T1000 (cell line): ENCODE results near the gene ARHGEF9.
"Not testable (repeated sequence)": the region's sequence is repeated elsewhere in the genome, so short reads cannot be mapped to it uniquely, and the experiment has no call there.

Experiments used
- DNase-seq: peaks from one replicate; lab custom pipeline; 2025; ENCODE audit warnings: mixed read lengths; lab: John Stamatoyannopoulos, UW

The ARHGEF9 gene

DNA sequence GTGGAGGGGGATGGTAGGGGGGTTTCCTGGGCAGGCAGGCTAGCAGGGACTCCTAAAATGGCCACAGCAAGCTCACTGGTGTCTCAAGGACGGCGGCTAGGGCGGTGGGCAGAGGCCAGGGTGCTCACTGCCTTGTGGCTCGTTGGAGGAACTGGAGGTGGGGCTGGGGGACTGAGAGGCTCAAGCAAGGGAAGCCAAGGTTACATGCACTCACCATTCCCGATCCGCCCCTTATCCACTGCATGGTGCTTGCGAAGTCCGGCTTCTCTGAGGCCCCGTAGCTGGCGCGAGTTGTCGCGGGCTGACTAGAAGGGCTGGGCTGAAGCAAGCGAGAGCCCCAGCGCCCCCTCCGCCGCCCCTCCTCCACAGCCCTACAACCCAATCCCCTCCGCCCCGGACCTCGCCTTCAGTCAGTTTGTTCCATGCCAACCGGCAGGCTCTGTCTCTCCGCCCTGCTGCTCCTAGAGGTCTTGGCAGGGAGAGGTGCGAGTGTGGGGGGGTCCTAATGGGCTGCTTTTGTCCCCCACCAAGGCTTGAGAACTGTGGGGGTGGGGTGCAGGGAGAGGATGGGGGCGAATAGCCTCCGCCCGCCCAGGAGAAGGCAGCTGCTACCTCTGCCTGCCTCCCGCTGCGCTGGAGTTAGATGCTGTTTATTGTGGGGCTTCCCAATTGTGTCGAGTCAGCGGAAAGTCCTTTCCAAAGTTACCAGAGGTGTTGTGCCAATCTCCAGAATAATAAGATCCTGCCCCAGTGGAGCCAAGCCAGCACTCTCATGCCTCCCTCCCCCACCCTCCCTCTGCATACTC, at the start of gene ARHGEF9:
Gene ARHGEF9 (minus strand): TSS at position 313 of the 806 bp plus-strand sequence. CDS start 69 bp downstream, at position 244.
- DNase-seq: no peak

DNA sequence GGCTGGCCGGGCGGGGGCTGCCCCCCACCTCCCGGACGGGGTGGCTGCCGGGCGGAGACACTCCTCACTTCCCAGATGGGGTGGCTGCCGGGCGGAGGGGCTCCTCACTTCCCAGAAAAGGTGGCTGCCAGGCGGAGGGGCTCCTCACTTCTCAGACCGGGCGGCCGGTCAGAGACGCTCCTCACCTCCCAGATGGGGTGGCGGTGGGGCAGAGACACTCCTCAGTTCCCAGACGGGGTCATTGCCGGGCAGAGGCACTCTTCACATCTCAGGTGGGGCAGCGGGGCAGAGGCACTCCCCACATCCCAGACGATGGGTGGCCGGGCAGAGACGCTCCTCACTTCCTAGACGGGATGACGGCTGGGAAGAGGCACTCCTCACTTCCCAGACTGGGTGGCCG, 40.4 kb upstream of the ARHGEF9 start:
- DNase-seq: not testable (repeated sequence)

DNA sequence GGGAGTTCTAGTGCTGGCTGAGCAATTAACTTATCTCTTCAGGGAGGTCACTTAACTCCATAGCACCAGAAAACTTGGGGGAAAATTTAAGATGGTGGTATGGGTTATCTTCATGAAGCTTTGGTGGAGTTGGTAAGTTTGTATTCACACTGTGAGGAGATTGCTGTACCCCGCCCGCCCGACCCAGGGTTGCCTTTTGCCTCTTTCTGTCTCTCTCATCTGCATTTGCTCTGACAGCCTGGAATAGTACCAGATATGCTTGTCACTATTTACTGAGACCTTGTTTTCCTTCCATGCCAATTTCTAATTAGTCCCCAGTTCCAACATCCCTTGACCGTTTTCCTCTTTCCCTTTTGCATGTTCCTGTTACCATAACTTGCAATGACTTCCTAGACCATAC, 33.1 kb upstream of the ARHGEF9 start:
- DNase-seq: no peak

DNA sequence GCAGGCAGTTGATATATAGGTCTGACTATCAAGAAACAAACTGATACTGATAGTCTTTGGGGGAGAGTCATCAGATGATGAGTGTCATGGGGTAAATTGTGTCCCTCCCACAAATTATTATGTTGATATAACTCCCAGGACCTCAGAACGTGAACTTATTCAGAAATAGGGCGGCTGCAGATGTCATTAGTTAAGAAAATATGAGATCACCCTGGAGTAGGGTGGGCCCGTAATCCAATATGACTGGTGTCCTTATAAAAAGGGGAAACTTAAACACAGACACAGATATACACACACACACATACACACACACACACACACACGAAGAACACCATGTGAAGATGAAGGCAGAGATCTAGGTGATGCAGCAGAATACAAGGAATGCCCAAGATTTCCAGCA, 32.7 kb upstream of the ARHGEF9 start:
- DNase-seq: no peak

DNA sequence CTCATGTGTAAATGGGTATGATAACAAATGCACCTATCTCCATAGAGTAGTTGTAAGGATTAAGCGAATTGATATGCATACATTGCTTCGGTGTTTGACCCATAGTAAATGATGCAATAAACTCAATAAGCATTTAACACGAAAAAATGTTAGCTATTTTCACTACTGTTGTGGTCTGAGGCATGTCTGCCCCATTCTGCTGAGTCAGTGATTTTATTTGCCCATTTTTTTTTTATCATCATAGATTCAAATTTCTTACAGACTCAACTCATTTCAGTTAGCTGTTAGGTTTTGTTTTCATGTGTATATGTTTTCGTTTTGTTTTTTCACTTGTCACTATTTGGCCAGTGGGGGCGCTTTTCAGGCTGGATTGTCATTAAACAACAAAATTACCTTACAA, 27.8 kb upstream of the ARHGEF9 start:
- DNase-seq: no peak

DNA sequence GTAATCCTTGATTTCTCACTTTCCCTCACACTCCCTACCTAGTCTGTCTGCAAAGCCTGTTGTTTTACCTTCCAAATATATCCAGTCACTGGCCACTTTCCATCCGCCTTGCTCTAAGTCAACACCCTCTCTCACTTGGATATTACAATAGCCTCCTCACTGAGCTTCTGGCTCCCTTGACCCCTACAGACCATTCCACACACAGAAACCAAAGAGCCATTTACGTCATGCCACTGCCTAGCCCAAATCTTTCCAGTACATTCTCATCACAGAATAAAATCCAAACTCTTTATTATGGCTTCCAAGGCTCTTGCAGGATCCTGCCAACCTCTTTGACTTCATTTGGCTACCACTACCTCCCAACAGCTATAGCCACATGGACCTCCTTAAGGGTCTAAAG, 25.7 kb upstream of the ARHGEF9 start:
- no peak for DNase-seq

DNA sequence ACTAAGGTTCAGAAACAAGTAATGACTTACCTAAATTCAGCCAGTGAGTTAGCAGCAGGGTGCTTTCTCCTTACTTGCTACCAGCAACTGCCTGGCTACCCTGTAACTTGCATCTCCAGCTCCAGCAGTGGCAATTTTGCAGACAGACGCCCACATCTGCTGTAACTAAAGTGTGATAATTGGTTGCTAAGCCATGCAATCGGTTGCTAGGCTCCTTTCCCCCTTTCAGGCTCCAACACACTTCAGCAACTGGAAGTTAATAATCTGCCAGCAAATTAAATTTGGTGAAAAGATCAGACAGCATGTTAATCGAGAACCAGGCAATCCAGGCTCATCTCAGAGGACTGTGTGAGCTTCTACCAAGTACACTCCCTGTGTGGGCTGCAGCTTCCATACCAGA, 24.2 kb upstream of the ARHGEF9 start:
- no peak for DNase-seq

DNA sequence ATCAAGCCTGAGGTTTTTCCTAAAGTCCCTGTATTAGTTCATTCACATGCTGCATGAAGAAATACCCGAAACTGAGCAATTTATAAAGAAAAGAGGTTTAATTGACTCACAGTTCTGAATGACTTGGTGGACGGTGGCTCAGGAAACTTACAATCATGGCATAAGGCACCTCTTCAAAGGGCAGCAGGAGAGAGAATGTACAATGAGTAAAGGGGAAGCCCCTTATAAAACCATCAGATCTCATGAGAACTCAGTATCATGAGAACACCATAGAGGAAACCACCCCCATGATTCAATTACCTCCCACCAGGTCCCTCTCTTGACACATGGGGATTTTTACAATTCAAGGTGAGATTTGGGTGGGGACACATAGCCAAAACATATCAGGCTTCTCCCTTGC, 10.4 kb upstream of the ARHGEF9 start:
- DNase-seq: not testable (repeated sequence)

DNA sequence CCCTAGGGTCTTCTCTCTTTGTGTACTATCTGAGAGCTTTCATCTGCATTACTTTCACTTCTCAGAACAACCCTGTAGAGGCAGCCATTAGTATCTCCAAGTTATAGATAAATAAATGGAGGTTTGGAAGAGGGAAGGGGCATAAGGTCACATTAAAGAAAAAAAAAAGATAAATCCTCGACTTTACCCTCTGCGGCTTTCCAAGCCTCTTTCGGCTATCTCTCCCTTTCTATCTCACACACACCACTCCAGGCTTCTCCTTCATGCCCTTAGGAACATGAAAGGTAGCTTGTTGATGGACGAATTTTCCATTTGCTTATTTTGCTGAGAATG, 660 bp upstream of the ARHGEF9 start:
- DNase-seq: no peak

DNA sequence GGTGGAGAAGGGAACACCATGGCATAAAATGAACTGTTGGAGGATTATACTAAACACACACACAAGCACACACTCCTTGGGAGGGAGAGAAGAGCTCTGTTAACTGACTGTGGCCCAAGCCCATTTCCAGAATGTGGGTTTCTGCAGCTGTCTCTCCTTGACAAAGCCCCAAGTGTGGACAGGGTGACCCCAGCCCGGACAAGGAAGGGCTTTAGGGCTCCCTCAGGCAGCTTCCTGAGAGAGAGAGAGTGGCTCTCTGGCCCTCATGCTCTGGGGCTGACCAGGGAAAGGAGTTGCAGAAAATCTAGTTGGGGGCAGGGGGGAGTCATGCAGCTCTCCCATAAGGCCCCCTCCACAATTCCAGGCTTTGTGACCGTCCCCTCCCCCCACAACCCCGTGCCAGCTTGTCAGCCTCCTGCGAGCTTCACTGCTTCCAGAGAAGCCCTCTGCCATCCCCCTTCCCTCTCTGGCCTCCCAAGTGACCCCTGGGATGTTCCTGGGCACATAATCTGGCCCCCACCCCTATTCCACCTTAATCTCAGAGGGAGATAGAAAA, 590 bp downstream of the ARHGEF9 start:
- DNase-seq: no peak

DNA sequence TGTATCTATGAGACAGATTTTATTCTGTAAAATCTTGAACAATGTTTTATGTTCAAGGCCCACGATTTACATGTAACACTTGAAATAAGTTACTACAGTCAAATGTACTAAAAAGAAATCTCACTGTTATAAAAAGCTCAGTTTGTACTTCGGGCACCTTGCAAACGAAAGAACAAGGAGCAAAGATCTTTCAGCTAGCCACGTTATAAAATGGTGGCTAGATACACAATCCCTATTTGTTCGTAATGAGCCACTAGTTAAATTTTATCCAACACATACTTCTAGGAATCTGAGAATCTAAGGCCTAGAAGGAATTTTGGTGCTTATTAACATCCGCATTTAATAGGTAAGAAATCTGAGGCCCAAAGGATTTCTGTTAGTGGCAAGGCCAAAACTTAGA, 2.5 kb downstream of the ARHGEF9 start:
- no peak for DNase-seq

DNA sequence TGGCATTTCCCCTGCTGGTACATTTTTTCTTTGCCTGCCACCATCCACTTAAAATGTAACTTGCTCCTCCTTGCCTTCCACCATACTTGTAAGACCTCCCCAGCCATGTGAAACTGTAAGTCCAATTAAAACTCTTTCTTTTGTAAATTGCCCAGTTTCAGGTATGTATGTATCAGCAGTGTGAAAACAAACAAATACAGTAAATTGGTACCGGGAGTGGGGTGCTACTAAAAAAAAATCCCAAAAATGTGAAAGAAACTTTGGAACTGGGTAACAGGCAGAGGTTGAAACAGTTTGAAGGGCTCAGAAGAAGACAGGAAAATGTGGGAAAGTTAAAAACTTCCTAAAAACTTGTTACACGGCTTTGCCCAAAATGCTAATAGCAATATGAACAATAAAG, 16.3 kb downstream of the ARHGEF9 start:
- DNase-seq: no peak

DNA sequence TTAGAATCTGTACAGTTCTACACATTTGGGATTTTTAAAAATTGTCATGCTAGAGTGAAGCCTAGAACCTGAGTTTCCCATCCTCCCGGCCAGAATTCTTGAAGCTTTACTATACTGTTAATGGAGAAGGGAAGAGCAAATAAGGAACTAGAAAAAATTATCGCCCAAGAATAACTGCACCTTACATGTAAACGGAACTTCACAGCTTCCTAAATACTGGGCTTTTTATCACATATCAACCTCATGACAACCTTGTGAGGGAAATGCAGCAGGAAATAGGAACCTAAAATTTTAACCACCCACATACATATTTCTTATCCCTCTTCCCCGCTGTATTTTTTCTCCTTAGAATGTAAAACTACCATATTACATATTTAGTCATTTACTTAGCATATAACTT, 19.3 kb downstream of the ARHGEF9 start:
- DNase-seq: no peak

DNA sequence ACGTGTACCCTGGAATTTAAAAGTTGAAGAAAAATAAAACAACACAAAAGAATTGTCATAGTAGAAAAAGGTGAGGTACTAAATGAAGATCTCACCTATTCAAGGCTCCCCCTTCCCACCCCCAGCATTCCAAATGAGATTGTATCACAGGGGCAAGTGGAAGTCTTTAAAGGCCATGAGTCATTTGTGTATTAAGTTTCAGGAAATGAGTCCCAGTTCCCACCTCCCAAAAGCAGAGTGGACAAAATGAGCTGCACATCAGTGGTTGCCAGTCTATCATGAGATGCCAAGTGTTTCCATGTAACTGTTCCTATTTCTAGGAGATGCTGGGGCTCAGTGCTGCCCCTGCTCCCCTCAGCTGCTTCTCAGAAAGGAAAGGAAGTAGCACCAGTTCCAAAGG, 20.1 kb downstream of the ARHGEF9 start:
- DNase-seq: no peak

DNA sequence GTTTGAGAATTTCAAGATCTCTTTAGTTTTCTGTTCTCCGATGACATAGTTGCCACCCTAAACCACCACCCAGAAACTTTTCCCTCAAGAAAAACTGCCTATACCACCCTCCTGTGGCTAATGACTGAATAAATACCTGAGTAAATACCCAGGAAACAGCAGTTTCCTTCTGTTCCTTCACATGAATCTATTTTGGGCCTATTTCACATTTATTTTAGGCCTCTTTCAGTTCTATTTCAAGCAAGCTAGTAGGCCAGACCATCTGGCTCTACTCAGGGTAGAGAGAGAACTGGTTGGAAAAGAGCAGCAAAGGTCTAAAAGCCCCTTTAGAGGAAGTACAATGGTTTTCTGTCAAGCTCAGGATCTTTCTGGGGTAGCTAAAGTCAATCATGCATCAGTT, 23.4 kb downstream of the ARHGEF9 start:
- DNase-seq: no peak

DNA sequence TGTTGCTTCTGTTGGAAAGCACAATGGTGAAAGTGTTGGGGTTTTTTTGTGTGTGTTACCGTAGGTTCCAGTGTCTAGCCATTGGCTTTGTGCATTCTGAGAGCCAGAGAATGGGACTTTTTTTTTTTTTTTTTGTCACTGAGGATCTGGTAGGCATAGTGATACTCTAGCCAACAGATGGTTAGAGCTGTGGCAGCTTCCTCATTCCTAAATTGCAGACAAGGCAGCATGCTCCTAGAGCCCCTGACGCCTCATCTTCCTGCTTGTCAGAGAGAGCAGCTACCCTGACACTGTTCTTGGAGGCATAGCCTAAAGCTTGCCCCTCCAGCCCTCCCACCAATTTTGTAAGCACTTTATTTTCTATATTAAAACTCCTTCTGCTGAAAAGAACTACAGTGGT, 27.0 kb downstream of the ARHGEF9 start:
- DNase-seq: no peak

DNA sequence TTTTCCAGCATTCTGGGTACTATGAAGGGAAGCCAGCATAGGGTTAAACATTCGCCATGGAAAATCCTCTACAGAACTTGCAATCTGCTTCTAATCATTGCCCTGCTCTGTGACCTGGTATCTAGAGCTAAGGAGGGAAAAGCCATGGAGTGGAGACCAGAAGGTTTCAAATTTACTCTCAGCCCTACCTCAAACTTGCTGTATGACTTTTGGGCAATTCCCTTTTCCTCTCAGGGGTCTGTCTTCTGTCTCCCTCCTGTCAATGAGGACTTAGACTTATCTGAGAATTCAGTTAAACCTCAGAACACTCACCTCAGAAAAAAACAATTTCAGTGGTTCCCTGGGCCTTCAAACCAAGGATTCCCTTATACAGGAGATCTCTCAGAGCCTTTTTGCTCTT, 29.1 kb downstream of the ARHGEF9 start:
- DNase-seq: no peak

DNA sequence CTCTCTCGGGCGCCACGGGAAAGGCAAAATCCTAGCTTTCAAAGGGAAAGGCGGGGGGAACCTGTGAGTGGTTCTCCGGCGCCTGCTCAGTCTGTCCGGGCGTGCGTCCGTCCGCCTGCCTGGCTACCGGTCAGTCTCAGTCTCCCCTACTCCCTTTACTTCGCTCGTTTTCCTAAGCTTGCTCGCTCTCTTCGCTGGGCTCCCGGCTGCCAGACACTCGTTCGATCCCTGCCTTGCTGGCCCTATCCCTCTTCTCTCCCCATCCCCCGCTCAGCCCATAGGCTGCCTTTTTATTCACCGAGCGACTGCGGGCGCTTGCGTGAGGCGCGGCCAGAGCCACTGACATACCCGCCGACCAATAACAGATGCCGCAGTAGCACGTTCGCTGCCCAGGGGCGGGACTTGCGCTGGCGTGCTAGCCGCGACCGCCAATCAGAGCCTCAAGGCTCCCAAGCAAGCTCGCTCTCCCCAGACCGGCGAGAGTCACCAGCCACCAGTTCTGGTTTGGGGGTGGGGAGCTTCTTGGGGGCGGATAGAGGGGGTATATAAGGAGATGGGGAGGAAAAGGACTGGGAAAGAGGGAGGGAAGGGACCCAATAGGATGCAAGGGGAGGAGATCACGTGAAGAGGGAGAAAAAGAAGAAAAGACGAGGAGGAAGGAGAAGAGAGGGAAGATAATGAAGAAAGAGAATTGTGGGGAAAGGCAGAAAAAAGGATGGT, 30.0 kb downstream of the ARHGEF9 start:
- DNase-seq: peak; percentile 86

DNA sequence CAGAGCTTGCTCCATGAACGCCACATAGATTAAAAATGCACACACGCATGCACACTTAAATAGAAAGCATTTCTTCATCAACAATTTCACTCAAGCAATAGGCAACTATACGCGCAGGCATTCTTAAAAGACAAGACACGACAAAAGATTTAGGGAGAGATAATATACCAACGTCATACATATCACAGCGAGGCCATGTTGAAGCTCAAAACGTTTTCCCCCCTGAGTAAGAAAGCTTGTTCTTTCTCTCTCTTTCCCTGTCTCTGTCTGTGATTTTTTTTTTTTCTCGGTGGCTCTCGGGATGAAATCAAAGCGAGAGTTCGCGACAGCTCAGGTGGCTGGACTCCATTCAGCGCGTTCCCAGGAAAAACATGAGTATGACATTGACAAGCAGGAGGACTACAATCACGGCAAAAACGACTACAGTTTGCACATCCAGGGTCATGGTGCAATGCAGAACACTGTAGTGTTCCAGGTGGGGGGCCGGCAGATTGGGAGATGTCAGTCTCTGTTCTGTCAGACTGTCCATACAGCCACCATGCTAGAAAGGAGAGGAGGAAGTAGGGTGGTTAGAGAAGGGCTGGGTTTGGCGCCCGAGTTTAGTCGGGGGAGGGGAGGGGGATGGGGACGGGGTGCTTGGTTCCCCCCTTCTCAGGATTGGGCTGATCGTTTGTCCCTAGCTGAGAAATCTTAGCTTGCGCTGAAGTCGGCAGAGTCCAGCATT, 30.7 kb downstream of the ARHGEF9 start:
- no peak for DNase-seq

DNA sequence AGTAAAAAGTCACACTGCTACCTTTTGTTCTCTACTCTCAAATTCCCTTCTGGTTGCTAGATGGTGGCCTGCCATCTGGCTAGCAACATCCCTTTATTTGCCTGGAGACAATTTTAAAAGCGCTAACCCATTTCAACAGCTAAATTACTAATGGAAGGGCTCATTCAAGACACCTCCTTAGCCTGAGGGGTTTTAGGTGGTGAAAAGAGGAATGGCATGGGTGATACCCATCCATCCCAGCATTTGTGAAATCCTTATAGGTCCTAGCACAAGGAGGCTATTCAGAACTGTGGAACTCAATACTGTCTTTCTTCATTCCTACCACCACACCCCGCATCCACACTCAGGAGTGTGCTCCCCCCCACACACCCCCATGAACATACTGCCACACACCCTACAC, 33.5 kb downstream of the ARHGEF9 start:
- no peak for DNase-seq

DNA sequence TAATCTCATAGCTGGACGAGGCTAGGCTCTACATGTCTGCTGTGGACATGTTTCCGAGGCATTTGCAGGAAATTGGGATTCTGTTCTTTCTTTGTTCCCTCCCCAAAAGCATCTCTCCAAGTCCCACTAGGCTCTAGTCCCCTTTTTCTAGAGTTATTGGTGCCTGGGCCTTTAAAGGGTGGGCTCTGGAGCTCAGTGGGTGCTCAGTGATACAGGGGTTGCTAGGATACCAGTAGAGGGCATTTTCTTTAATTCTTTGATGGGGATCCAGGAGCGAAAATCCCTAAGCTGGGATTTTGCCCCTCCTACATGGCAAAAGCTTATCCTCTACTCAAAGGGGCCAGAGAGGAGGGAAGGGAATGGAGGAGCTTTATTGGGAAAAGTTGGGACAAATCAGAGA, 34.2 kb downstream of the ARHGEF9 start:
- no peak for DNase-seq

DNA sequence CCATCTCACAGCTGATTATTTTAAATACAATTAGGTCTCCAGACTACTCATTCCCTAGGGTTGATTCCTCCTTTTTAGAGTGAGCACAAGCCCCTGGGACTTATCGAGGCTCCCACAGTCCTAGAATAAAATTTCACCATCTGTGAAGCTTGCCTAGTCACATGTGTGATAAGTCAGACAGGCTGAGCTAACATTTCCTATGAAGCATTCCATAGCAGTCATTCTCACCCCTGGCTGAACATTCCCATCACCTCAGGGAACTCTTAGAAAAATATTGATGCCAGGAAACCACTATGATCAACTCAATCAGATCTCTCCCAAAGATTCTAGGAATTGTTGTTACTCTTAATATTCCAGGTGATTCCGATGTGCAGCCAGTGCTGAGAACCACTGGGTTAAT, 37.7 kb downstream of the ARHGEF9 start:
- DNase-seq: no peak

DNA sequence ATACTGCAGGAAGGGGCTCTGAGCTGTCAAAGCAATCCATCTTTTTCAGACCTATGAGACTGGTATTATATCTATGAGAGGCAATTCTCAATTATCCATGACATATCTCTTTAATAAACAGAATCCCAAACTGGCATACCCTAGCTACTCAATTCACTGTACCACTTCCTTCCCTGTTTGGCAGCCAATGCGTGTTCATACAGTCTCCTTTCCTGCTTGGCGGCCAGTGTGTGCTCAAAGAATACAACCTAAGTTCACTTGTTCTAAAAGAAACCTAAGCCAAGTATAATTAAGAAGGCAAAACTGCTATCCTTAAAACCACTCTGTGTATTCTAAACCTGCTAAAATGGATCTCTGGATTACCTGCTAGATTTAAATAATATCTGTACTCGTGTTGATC, 38.3 kb downstream of the ARHGEF9 start:
- DNase-seq: no peak
